Raji (cell line): ENCODE results near the gene NDST1.

Source experiments
- POLR2A ChIP-seq: IDR thresholded peaks from 2 replicates; pipeline ENCODE4 v1.6.1; 2011; ENCODE audit warnings: low read depth, low read length, control low read depth; ENCODE audit not compliant: insufficient read depth

NDST1 gene

DNA sequence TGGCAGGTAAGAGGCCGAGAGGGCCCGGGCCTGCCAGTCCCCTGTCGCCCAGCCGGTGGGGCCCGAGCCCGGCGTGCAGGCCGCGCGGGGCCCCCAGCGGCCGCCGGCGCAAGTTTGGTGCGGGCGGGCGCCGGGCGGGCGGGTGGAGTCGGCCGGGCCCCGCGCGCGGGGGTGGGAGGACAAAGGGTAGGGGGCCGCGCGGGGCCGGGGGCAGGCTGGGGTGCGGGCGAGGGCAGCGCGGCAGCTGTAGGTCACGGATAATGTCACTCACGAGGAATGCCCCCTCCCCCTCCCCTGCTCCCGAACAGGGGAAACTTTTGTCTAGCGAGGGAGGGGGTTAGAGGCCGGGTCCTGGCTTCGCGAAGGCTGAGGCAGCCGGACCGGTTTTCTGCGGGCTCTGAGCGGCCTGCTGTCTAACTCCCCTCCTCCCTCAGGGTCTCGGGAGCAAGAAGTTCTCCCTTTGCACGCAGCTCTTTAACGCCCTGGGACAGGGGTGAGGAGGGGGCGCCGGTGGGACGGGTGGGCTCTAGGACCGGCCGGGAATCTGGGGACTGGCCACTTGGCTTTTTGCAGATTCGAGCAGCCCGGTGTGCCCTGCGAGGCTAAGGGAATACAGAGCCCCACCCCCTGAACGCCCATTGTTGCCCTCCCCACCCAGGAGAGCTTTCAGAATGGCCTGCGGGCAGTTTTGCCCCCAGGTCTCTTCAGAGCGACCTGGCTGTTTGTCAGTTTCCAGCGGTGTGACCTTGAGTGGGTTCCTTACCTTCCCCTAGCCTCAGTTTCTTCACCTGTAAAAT lies 21.3 kb upstream of the NDST1 start:
- peak; percentile 39; the same call in 1 of the 2 replicates for TF ChIP-seq POLR2A

DNA sequence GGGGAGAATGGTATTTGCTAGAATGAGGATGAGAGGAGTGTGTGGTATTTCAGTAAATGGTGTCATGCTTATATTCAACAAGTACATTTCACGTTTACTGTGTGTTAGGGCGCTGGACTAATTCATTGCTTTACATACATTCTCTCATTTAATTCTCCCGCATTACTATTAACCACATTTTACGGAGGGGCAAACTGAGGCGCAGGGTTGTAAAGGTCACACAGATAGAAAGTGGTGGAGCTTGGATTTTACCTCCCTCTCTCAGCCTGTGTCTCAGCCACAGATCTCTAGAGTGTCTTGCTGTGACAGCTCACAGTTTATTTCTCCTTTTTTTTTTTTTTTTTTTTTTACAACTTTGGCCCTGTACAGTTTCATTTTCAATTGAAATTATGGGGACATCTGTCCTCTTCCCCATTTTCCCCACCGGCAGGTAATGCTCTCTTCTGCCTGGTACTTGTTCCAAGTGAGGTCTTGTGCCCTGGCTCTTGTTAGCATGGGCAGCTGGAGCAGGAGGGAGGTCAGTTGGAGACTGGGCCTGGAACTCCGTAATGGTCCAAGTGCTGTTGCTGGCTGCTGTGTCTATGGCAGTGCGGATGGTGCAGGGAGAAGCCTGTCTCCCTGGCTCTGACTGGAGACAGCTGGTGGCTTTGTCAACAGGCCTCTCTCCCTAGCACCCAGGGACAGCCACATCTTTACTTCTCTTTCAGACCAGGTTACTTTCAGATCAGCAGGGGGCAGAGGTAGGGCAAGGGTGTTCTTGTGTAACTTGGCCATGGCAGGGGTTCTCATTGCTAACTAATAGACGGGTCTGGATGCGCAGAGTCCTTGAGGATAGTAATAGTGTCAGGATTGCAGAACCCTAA lies 20.5 kb upstream of the NDST1 start:
- TF ChIP-seq POLR2A, result no peak

DNA sequence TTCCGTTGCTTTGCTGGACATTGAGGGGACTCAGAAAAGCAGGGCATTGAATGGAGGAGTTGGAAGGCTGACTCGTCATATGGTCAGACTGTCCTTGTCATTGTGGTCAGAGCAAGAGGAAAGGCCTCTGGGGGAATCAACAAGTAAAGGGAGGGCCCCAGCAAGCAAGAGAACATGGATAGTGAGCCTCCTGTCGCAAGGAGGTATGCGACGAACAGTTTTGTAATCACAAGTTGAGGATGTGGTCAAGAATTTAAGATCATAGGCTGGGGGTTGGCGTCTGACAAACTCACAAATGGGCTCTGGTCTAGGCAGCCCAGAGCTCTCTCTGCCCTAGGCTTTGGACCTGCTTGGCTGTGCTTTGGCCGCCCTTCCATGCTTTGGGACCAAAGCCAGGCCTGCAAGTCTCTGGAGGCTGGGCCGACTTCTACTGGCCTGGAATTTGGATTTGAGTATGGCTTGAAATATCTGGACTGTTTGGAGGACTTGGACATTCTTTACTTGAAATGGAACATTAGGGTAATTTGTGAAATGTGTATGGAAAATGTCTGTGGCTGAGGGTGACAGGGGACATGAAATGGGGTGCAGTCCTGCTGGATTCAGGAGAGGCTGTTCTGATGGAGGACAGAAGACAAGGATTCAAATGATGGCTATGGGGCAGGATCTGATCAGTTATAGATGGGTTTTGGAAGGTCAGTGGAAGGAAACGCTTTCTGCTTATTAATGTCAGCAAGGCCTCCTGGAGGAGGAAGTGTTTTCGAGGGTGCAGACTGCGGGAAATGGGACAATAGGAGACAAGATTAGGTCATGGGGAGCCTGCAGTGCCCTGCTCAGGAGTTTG lies 19.2 kb upstream of the NDST1 start:
- TF ChIP-seq POLR2A, result no peak

DNA sequence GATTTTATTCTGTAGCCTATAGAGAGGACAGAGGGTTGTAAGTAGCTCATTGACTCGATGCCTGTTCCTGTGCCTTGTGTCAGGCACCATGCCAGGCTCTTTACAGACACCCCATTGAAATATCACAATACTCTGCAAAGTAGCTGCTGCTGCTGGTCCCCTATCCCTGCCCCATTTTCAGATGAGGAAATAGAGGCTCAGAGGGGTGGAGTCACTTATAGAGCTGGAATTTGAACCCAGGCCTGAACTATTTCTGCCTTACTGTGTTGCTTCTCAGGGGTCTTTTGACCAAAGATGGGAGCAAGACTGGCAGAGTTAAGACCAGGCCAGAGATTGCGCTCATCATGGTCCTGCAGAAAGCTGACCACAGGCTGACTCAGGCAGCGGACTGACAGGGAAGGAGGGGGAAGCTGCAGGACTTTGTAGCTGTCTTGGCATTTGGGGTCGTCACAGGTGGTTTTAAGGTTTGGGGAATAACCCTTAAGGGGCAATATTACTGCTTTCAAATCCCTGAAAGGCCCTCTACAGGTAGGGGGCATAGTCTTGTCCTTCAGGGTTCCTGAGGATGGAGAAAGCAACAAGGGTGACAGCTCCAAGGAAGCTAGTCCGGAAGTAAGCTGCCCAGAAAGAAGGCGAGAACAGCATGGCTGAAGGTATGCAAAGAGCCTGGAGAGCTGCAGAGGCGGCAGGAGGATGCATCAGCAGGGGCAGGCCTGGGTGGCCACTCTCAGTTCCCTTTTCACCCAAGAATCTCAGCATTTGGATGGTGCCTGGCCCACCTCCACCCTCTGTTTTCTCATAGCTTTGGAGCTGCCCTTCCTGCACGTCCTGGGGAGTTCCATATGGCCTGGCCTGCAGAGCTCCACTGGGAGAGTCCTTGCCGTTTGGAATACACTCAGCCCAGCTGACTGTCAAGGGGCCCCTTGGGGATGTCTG lies 18.3 kb upstream of the NDST1 start:
- TF ChIP-seq POLR2A, result 0 out of 2 replicates have a peak, but pooled peaks have one; percentile 29

DNA sequence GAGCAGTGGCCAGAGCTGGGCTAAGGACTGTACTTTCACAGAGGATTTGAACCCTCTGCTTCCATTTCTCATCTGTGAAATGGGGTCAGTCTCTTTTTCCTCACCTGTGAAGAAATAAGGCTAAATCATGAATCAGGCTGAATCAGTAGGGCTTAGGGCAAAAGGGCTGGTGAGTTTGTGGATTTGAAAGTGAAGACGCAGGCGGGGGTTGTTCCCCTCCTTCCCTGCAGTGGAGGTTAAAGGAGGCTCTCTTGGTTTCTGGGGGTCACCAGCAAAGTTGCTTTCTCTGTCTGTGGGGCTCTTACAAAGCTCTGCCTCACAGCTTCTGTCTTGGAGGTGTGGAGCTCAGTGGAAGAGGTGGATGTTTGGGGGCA lies 17.6 kb upstream of the NDST1 start:
- no peak for TF ChIP-seq POLR2A

- TF ChIP-seq POLR2A, result no peak
Observed at GRCh38 chr5:150490754-150491153, 17.2 kb upstream of the NDST1 start.

GRCh38 chr5:150491876-150492275 lies 16.1 kb upstream of the NDST1 start:
- TF ChIP-seq POLR2A, result no peak

GRCh38 chr5:150492621-150493020 lies 15.3 kb upstream of the NDST1 start:
- TF ChIP-seq POLR2A, result no peak

GRCh38 chr5:150496098-150496497 lies 11.8 kb upstream of the NDST1 start:
- no peak for TF ChIP-seq POLR2A

GRCh38 chr5:150496534-150496933 lies 11.4 kb upstream of the NDST1 start:
- no peak for TF ChIP-seq POLR2A

- TF ChIP-seq POLR2A, result no peak
Observed at GRCh38 chr5:150497274-150497988, 10.5 kb upstream of the NDST1 start.

DNA sequence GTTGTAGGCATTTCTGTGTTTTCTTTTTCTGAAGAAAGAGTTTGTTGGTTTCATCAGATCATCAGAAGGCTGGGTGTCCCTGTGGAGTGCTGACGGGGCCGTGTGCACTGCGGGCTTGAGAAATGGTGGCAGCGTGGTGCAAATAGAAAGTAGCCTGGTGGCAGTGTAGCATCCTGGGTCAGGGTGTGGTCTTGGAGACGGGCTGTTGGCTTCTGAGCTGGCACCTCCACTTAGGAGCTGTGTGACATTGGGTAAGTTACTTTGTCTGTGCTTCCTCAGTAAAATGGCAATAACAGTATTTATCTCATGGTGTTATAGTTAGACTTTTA lies 10.0 kb upstream of the NDST1 start:
- TF ChIP-seq POLR2A, result no peak

GRCh38 chr5:150498501-150498900 lies 9.4 kb upstream of the NDST1 start:
- no peak for TF ChIP-seq POLR2A

DNA sequence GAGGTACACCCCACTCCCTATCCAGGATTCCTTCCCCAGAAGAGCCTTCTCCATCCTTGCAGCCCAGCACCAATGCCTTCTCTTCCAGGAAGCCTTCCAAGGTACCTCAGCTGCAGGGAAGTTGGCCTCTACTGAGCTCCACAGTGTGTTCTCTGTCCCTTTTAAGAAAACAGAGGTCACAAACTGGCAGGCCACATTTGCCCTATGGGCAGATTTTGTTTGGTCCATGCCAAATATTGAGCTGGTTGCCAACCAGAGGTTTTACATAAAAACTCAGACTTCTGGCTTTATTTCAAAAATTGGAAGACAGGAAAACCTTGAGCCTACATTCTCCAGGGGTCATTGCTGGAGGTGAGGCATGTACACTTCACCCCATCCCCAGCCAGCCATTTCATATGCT lies 9.0 kb upstream of the NDST1 start:
- TF ChIP-seq POLR2A, result no peak

- TF ChIP-seq POLR2A, result no peak
Observed at GRCh38 chr5:150499437-150499956, 8.4 kb upstream of the NDST1 start.
